Measurements from ENCODE around the gene MLLT10. TPM values are rescaled to one million over a fixed set of nuclear protein-coding genes. Genes with fewer than 3 reads are reported as not detected.
"Not testable (repeated sequence)": the region's sequence is repeated elsewhere in the genome, so short reads cannot be mapped to it uniquely, and the experiment has no call there.

The MLLT10 gene
- polyA plus RNA-seq, 4 donors: 8.9 to 34.3 (median 13.4) TPM

DNA sequence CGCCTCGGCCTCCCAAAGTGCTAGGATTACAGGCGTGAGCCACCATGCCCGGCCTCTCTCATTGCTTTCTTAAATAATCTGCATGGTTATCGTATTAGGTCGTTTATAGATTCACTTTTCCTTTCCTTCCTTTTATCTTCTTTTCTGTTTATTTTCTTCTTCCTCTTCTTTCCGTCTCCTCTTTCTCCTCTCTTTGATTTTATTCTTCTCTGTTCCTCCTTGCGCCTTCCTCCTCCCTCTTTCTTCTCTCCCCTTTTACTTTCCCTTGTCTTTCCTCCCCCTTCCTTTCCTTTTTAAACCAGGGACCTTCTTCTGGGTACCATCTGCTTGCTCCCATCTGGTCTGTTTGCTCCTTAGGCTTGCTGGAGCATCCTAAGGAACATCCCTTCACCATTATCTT, 18.6 kb downstream of the MLLT10 start:
- Histone ChIP-seq H3K27me3 (ENCODE audit: control insufficient read depth in 3 of 3, insufficient read depth in 3 of 3, low read length in 3 of 3) (no peaks in the 10 kb centered on the region), H3K9me3 (ENCODE audit: control insufficient read depth in 2 of 2, insufficient read depth in 1 of 2, low read depth in 1 of 2, low read length in 1 of 2) (no peaks in the 10 kb centered on the region), H3K36me3 (ENCODE audit: control insufficient read depth in 3 of 3, insufficient read depth in 2 of 3, low read depth in 1 of 3, low read length in 3 of 3) (peaks cover 6 to 56% (median 15%) of the 10 kb centered on the region in 3 donors), H3K4me1 (ENCODE audit: control insufficient read depth in 3 of 3, insufficient read depth in 2 of 3, low read depth in 1 of 3, low read length in 2 of 3) (no peaks in the 10 kb centered on the region), H3K27ac (ENCODE audit: low read depth in 1 of 3, low read length in 2 of 3) (no peak overlapping the region), H3K4me3 (ENCODE audit: low read depth in 1 of 3, low read length in 3 of 3) (no peak overlapping the region)
- FAIRE-seq (no peak), DNase-seq (no peak)
- 90 to 94% (median 91%) methylated on average over 8 of the region's 8 CpGs for WGBS, 3 donors

DNA sequence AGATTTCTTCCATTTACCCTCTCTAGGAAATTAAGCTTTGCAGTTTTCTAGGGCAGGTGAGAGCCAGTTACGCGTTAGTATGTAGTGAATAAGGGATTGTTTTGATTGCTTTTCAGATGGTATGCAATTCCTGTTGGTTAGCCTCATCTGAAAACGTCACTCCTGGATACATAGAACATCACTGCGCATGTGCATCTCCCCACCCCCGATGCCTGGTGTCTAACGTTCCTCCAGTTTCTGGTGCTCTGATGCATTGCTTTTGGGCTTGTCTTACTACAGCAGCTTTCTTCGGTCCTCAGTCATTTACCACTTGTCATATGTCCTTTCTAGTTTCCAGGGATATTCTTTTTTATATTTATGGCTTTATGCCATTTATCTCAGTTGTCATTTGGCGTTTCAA, 22.5 kb downstream of the MLLT10 start:
- no peak for DNase-seq
- H3K9me3 ChIP-seq (ENCODE audit: control insufficient read depth in 2 of 2, insufficient read depth in 1 of 2, low read depth in 1 of 2, low read length in 1 of 2): no peaks in the 10 kb centered on the region
- FAIRE-seq: no peak
- H3K4me1 ChIP-seq (ENCODE audit: control insufficient read depth in 3 of 3, insufficient read depth in 2 of 3, low read depth in 1 of 3, low read length in 2 of 3): no peaks in the 10 kb centered on the region
- H3K36me3 ChIP-seq (ENCODE audit: control insufficient read depth in 3 of 3, insufficient read depth in 2 of 3, low read depth in 1 of 3, low read length in 3 of 3): peaks cover 6 to 60% (median 11%) of the 10 kb centered on the region in 3 donors
- no peaks in the 10 kb centered on the region for H3K27me3 ChIP-seq (ENCODE audit: control insufficient read depth in 3 of 3, insufficient read depth in 3 of 3, low read length in 3 of 3)
- 89 to 91% (median 90%) methylated on average over 8 of the region's 8 CpGs for WGBS, 3 donors
- H3K4me3 ChIP-seq (ENCODE audit: low read depth in 1 of 3, low read length in 3 of 3): no peak overlapping the region
- H3K27ac ChIP-seq (ENCODE audit: low read depth in 1 of 3, low read length in 2 of 3): no peak overlapping the region

- not testable (repeated sequence) for H3K27ac ChIP-seq (ENCODE audit: low read depth in 1 of 3, low read length in 2 of 3); FAIRE-seq; H3K27me3 ChIP-seq (ENCODE audit: control insufficient read depth in 3 of 3, insufficient read depth in 3 of 3, low read length in 3 of 3); H3K9me3 ChIP-seq (ENCODE audit: control insufficient read depth in 2 of 2, insufficient read depth in 1 of 2, low read depth in 1 of 2, low read length in 1 of 2); DNase-seq; H3K4me3 ChIP-seq (ENCODE audit: low read depth in 1 of 3, low read length in 3 of 3); H3K4me1 ChIP-seq (ENCODE audit: control insufficient read depth in 3 of 3, insufficient read depth in 2 of 3, low read depth in 1 of 3, low read length in 2 of 3)
- 94 to 99% (median 97%) methylated on average over 7 of the region's 7 CpGs for WGBS, 3 donors
- peaks cover 4 to 57% (median 9%) of the 10 kb centered on the region in 3 donors for H3K36me3 ChIP-seq (ENCODE audit: control insufficient read depth in 3 of 3, insufficient read depth in 2 of 3, low read depth in 1 of 3, low read length in 3 of 3)
Measured at GRCh38 chr10:21558984-21559383, 25.0 kb downstream of the MLLT10 start.

DNA sequence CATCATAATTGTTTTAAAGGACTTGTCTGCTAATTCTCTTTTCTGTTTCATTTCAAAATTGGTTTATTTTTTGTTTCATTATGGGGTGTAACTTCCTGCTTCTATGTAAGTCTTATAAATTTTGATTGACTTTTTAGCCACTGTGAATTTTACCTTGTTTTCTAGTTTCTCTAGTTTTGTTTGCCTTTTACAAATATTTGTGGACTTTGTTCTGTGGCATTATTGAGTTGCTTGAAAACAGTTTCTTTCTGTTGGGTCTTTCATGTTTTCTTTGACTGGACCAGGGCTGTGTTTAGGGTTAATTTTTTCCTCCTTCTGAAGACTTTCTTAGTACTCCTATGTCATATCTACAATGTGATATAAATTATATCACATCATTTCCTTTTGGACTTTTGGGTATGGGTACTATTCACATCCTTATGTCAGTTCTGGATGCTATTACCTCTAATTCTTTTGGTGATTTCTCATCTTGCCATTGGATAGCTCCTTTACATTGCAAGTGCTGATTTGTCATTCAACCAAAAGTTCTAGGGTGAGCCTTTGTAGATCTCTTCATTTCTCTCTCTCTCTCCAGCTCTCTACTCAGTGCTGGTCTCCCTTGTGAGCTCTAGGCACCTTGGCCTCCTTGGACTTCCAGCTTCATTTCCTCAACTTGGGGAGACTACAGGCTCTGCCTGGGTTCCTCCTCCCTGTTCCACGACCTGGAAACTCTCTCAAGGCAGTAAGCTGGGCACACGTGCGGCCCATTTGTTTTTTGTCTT, 36.9 kb downstream of the MLLT10 start:
- FAIRE-seq: no peak
- H3K9me3 ChIP-seq (ENCODE audit: control insufficient read depth in 2 of 2, insufficient read depth in 1 of 2, low read depth in 1 of 2, low read length in 1 of 2): no peaks in the 10 kb centered on the region
- H3K4me1 ChIP-seq (ENCODE audit: control insufficient read depth in 3 of 3, insufficient read depth in 2 of 3, low read depth in 1 of 3, low read length in 2 of 3): peaks cover 0 to 3% (median 2%) of the 10 kb centered on the region in 3 donors
- H3K4me3 ChIP-seq (ENCODE audit: low read depth in 1 of 3, low read length in 3 of 3): no peak overlapping the region
- no peak for DNase-seq
- 82 to 93% (median 83%) methylated on average over 3 of the region's 3 CpGs for WGBS, 3 donors
- peaks cover 0 to 21% (median 2%) of the 10 kb centered on the region in 3 donors for H3K36me3 ChIP-seq (ENCODE audit: control insufficient read depth in 3 of 3, insufficient read depth in 2 of 3, low read depth in 1 of 3, low read length in 3 of 3)
- no peaks in the 10 kb centered on the region for H3K27me3 ChIP-seq (ENCODE audit: control insufficient read depth in 3 of 3, insufficient read depth in 3 of 3, low read length in 3 of 3)
- H3K27ac ChIP-seq (ENCODE audit: low read depth in 1 of 3, low read length in 2 of 3): no peak overlapping the region

DNA sequence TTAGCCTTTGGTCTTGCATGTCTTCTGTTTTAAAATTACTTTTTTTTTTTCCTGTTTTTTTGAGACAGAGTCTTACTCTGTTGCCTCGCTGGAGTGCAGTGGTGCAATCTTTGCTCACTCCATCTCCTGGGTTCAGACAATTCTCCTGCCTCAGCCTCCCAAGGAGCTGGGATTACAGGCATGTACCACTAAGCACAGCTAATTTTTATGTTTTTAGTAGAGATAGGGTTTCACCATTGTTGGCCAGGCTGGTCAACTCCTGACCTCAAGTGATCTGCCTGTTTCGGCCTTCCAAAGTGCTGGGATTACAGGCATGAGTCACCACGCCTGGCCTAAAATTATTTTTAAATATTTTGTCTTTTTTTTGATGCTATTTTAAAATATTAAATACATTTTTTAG, 38.5 kb downstream of the MLLT10 start:
- DNase-seq (no peak), FAIRE-seq (no peak)
- Histone ChIP-seq H3K27me3 (ENCODE audit: control insufficient read depth in 3 of 3, insufficient read depth in 3 of 3, low read length in 3 of 3) (no peaks in the 10 kb centered on the region), H3K27ac (ENCODE audit: low read depth in 1 of 3, low read length in 2 of 3) (no peak overlapping the region), H3K4me3 (ENCODE audit: low read depth in 1 of 3, low read length in 3 of 3) (no peak overlapping the region), H3K9me3 (ENCODE audit: control insufficient read depth in 2 of 2, insufficient read depth in 1 of 2, low read depth in 1 of 2, low read length in 1 of 2) (no peaks in the 10 kb centered on the region), H3K4me1 (ENCODE audit: control insufficient read depth in 3 of 3, insufficient read depth in 2 of 3, low read depth in 1 of 3, low read length in 2 of 3) (peaks cover 0 to 2% (median 0%) of the 10 kb centered on the region in 3 donors), H3K36me3 (ENCODE audit: control insufficient read depth in 3 of 3, insufficient read depth in 2 of 3, low read depth in 1 of 3, low read length in 3 of 3) (peaks cover 0 to 22% (median 2%) of the 10 kb centered on the region in 3 donors)
- 67 to 94% (median 80%) methylated on average over 3 of the region's 3 CpGs for WGBS, 3 donors

- 87 to 97% (median 92%) methylated on average over 2 of the region's 2 CpGs for WGBS, 3 donors
- H3K4me1 ChIP-seq (ENCODE audit: control insufficient read depth in 3 of 3, insufficient read depth in 2 of 3, low read depth in 1 of 3, low read length in 2 of 3); FAIRE-seq; H3K27me3 ChIP-seq (ENCODE audit: control insufficient read depth in 3 of 3, insufficient read depth in 3 of 3, low read length in 3 of 3); DNase-seq; H3K9me3 ChIP-seq (ENCODE audit: control insufficient read depth in 2 of 2, insufficient read depth in 1 of 2, low read depth in 1 of 2, low read length in 1 of 2); H3K4me3 ChIP-seq (ENCODE audit: low read depth in 1 of 3, low read length in 3 of 3); H3K27ac ChIP-seq (ENCODE audit: low read depth in 1 of 3, low read length in 2 of 3): not testable (repeated sequence)
- peaks cover 0 to 18% (median 2%) of the 10 kb centered on the region in 3 donors for H3K36me3 ChIP-seq (ENCODE audit: control insufficient read depth in 3 of 3, insufficient read depth in 2 of 3, low read depth in 1 of 3, low read length in 3 of 3)
Measured at GRCh38 chr10:21574514-21574913, 40.5 kb downstream of the MLLT10 start.

DNA sequence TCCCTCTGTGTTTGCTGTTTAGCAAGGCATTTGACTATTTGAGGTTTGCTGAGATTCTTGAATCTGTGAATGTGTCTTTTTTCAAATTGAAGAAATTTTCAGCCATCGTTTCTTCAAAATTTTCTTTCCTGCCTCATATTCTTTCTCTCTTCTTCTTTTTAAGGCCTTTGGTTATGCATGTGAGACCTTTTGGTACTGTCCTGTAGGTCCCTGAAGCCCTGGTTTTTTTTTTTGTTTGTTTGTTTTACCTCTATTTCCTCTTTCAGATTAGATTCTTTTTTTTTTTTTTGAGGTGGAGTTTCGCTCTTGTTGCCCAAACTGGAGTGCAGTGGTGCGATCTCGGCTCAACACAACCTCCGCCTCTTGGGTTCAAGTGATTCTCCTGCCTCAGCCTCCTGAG, 45.3 kb downstream of the MLLT10 start:
- Histone ChIP-seq H3K4me1 (ENCODE audit: control insufficient read depth in 3 of 3, insufficient read depth in 2 of 3, low read depth in 1 of 3, low read length in 2 of 3) (no peaks in the 10 kb centered on the region), H3K36me3 (ENCODE audit: control insufficient read depth in 3 of 3, insufficient read depth in 2 of 3, low read depth in 1 of 3, low read length in 3 of 3) (peaks cover 0 to 23% (median 0%) of the 10 kb centered on the region in 3 donors), H3K9me3 (ENCODE audit: control insufficient read depth in 2 of 2, insufficient read depth in 1 of 2, low read depth in 1 of 2, low read length in 1 of 2) (no peaks in the 10 kb centered on the region), H3K27ac (ENCODE audit: low read depth in 1 of 3, low read length in 2 of 3) (no peak overlapping the region), H3K27me3 (ENCODE audit: control insufficient read depth in 3 of 3, insufficient read depth in 3 of 3, low read length in 3 of 3) (no peaks in the 10 kb centered on the region), H3K4me3 (ENCODE audit: low read depth in 1 of 3, low read length in 3 of 3) (no peak overlapping the region)
- WGBS, 3 donors: 95 to 98% (median 97%) methylated on average over 5 of the region's 5 CpGs
- no peak for DNase-seq
- FAIRE-seq: no peak

GRCh38 chr10:21581421-21581834, 47.4 kb downstream of the MLLT10 start:
- not testable (repeated sequence) for H3K9me3 ChIP-seq (ENCODE audit: control insufficient read depth in 2 of 2, insufficient read depth in 1 of 2, low read depth in 1 of 2, low read length in 1 of 2); H3K27me3 ChIP-seq (ENCODE audit: control insufficient read depth in 3 of 3, insufficient read depth in 3 of 3, low read length in 3 of 3); H3K4me3 ChIP-seq (ENCODE audit: low read depth in 1 of 3, low read length in 3 of 3); DNase-seq; H3K27ac ChIP-seq (ENCODE audit: low read depth in 1 of 3, low read length in 2 of 3); FAIRE-seq; H3K4me1 ChIP-seq (ENCODE audit: control insufficient read depth in 3 of 3, insufficient read depth in 2 of 3, low read depth in 1 of 3, low read length in 2 of 3)
- 75 to 97% (median 82%) methylated on average over 3 of the region's 3 CpGs for WGBS, 3 donors
- peaks cover 0 to 24% (median 0%) of the 10 kb centered on the region in 3 donors for H3K36me3 ChIP-seq (ENCODE audit: control insufficient read depth in 3 of 3, insufficient read depth in 2 of 3, low read depth in 1 of 3, low read length in 3 of 3)

All from small intestine (tissue), 7 donors.